ENCODE measurements around the gene TRERF1. TPM values are rescaled to one million over a fixed set of nuclear protein-coding genes. Genes with fewer than 3 reads are reported as not detected.

Gene TRERF1
- total RNA-seq, 1 experiment from 2014 or later: 22.3 TPM

- peak; percentile 65; the same call in 1 of the 2 replicates for TF ChIP-seq ZBTB43 (CRISPR knock-in tag; IDR thresholded peaks at IDR 0.05)
- no peak for TF ChIP-seq ZNF138 (CRISPR knock-in tag; conservative IDR thresholded peaks at IDR 0.05)
- no peak for TF ChIP-seq GABPB1 (CRISPR knock-in tag; IDR thresholded peaks at IDR 0.05)
- no peak for TF ChIP-seq PREB (CRISPR knock-in tag; IDR thresholded peaks at IDR 0.05; ENCODE audit: borderline replicate concordance)
These were observed 1.4 kb upstream of the TRERF1 start (continued) for GRCh38 chr6:42453031-42453653.

GRCh38 chr6:42452171-42453030 lies 675 bp upstream of the TRERF1 start:
- Mint-ChIP-seq H3K4me1 (peaks cover 50% of the 10 kb centered on the region), H3K36me3 (no peaks in the 10 kb centered on the region; the same call in 1 of the 2 replicates)
- TF ChIP-seq FOXP4 (CRISPR knock-in tag; IDR thresholded peaks at IDR 0.05) (0 out of 2 replicates have a peak, but pooled peaks have one; percentile 61), MAX (CRISPR knock-in tag; IDR thresholded peaks at IDR 0.05) (no peak), TEAD1 (CRISPR knock-in tag; IDR thresholded peaks at IDR 0.05) (peak; percentile 59), ZMAT4 (CRISPR knock-in tag; IDR thresholded peaks at IDR 0.05) (0 out of 2 replicates have a peak, but pooled peaks have one; percentile 41), SMAD3 (CRISPR knock-in tag; IDR thresholded peaks at IDR 0.05; ENCODE audit: borderline replicate concordance) (no peak), NFATC4 (CRISPR knock-in tag; IDR thresholded peaks at IDR 0.05) (no peak), ZNF281 (CRISPR knock-in tag; IDR thresholded peaks at IDR 0.05) (no peak), HMGA2 (CRISPR knock-in tag; IDR thresholded peaks at IDR 0.05) (no peak), ZNF416 (CRISPR knock-in tag; IDR thresholded peaks at IDR 0.05) (no peak), IRF1 (CRISPR knock-in tag; IDR thresholded peaks at IDR 0.05) (no peak), PREB (CRISPR knock-in tag; IDR thresholded peaks at IDR 0.05; ENCODE audit: borderline replicate concordance) (no peak), ZNF532 (CRISPR knock-in tag; IDR thresholded peaks at IDR 0.05; ENCODE audit: borderline replicate concordance) (no peak), CDX4 (CRISPR knock-in tag; IDR thresholded peaks at IDR 0.05; ENCODE audit: borderline replicate concordance) (no peak), JAZF1 (CRISPR knock-in tag; IDR thresholded peaks at IDR 0.05) (no peak)

More at GRCh38 chr6:42452171-42453030, 675 bp upstream of the TRERF1 start:
- Mint-ChIP-seq H3K27me3 (ENCODE audit: low read depth) (peaks cover 4% of the 10 kb centered on the region), H3K4me3 (peak overlapping the region; percentile 100), H3K27ac (peak overlapping the region; percentile 99), H3K9me3 (no peaks in the 10 kb centered on the region)
- DNase-seq (ENCODE audit: low spot score) (peak; percentile 80), ATAC-seq (peak; percentile 48)
- CTCF ChIA-PET: interaction anchor here (0.6 to 5.3 kb wide), 14 partner anchors 11 to 718 kb away, joined by 3 to 60 read pairs (median 4); partner anchors contain the start of genes BYSL, CNPY3 and MED20
- POLR2A ChIA-PET: interaction anchor here (0.6 to 3.2 kb wide), 4 partner anchors 11 to 777 kb away, joined by 3 to 26 read pairs (median 14); partner anchors contain the start of gene UBR2

All from WTC11 (cell line).